IMR-90 (cell line): Measurements from ENCODE around the gene KCNA10.

Experiments used
- BHLHE40 ChIP-seq: fragments of 150-350 bp; IDR thresholded peaks from 2 replicates; pipeline ENCODE4 v1.6.1; 2016; ENCODE audit warnings: mild to moderate bottlenecking, low read depth, low read length
- FOS ChIP-seq: fragments of 150-350 bp; IDR thresholded peaks from 2 replicates; pipeline ENCODE4 v1.6.1; 2016; ENCODE audit warnings: low read depth, low read length
- MAZ ChIP-seq: IDR thresholded peaks from 2 replicates; pipeline ENCODE4 v1.6.1; 2012; ENCODE audit warnings: low read depth, mild to moderate bottlenecking, low read length, improper control_type of control experiment, moderate library complexity, borderline replicate concordance
- MXI1 ChIP-seq: IDR thresholded peaks from 2 replicates; pipeline ENCODE4 v1.6.1; 2012; ENCODE audit warnings: low read depth, mild to moderate bottlenecking, low read length, moderate library complexity, borderline replicate concordance
- POLR2A ChIP-seq: IDR thresholded peaks from 2 replicates; pipeline ENCODE4 v1.6.1; 2012; ENCODE audit warnings: mild to moderate bottlenecking, low read depth, low read length
- RAD21 ChIP-seq: IDR thresholded peaks from 2 replicates; pipeline ENCODE4 v1.6.1; 2012; ENCODE audit warnings: low read length, improper control_type of control experiment
- SMC3 ChIP-seq: fragments of 150-350 bp; IDR thresholded peaks from 2 replicates; pipeline ENCODE4 v1.6.1; 2016; ENCODE audit warnings: low read depth, mild to moderate bottlenecking, antibody characterized with exemption, low read length, moderate library complexity
- TF ChIP-seq, protein P1 (sequence below): conservative IDR thresholded peaks from 2 replicates; pipeline ENCODE4 v1.5.1; 2012; ENCODE audit warnings: mild to moderate bottlenecking, low read depth, low read length, improper control_type of control experiment
- TF ChIP-seq, protein P2 (sequence below): fragments of 150-350 bp; IDR thresholded peaks from 2 replicates; pipeline ENCODE4 v1.6.1; 2017; ENCODE audit warnings: mild to moderate bottlenecking, antibody characterized with exemption, low read length, low read depth

DNA sequence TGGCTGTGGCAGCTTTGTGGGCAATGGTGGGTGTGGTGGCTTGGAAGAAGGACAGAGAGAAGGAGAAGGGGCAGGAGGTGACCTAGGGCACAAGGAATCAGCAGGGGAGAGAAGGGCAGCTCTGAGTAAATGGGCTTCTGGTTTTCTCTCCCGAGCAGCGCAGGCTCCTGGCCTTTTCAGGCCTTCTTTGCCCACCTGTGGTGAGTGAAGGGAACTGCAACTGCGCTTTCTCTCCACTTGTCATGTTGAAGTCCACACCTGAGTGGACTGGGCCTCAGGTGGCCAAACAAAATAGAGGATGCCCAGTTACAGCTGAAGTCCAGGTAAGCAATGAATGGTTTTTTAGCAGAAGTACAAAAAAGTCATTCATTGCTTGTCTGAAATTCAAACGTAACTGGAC lies 29.4 kb upstream of the KCNA10 start:
- TF ChIP-seq, protein P1, sequence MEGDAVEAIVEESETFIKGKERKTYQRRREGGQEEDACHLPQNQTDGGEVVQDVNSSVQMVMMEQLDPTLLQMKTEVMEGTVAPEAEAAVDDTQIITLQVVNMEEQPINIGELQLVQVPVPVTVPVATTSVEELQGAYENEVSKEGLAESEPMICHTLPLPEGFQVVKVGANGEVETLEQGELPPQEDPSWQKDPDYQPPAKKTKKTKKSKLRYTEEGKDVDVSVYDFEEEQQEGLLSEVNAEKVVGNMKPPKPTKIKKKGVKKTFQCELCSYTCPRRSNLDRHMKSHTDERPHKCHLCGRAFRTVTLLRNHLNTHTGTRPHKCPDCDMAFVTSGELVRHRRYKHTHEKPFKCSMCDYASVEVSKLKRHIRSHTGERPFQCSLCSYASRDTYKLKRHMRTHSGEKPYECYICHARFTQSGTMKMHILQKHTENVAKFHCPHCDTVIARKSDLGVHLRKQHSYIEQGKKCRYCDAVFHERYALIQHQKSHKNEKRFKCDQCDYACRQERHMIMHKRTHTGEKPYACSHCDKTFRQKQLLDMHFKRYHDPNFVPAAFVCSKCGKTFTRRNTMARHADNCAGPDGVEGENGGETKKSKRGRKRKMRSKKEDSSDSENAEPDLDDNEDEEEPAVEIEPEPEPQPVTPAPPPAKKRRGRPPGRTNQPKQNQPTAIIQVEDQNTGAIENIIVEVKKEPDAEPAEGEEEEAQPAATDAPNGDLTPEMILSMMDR = peak; percentile 30; the same call in 1 of the 2 replicates
- TF ChIP-seq POLR2A (no peak), SMC3 (no peak), BHLHE40 (no peak), FOS (no peak), MAZ (no peak), RAD21 (no peak), MXI1 (no peak)
- TF ChIP-seq, protein P2, sequence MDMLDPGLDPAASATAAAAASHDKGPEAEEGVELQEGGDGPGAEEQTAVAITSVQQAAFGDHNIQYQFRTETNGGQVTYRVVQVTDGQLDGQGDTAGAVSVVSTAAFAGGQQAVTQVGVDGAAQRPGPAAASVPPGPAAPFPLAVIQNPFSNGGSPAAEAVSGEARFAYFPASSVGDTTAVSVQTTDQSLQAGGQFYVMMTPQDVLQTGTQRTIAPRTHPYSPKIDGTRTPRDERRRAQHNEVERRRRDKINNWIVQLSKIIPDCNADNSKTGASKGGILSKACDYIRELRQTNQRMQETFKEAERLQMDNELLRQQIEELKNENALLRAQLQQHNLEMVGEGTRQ = no peak
